HG02870 (cell line): Measurements from ENCODE around the gene POPDC3.
A peak's percentile ranks its signal among the peaks of the same experiment; 100 is the strongest.
"Not testable (repeated sequence)": the region's sequence is repeated elsewhere in the genome, so short reads cannot be mapped to it uniquely, and the experiment has no call there.

Experiments
- ATAC-seq: cut with Tn5 transposase; IDR thresholded peaks from one replicate; pipeline ENCODE4 v1.9.1; 2021; ENCODE audit warnings: mild to moderate bottlenecking, moderate library complexity; ENCODE audit not compliant: unreplicated experiment

The POPDC3 gene, protein sequence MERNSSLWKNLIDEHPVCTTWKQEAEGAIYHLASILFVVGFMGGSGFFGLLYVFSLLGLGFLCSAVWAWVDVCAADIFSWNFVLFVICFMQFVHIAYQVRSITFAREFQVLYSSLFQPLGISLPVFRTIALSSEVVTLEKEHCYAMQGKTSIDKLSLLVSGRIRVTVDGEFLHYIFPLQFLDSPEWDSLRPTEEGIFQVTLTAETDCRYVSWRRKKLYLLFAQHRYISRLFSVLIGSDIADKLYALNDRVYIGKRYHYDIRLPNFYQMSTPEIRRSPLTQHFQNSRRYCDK

GRCh38 chr6:105179244-105180065 lies at the start of gene POPDC3:
Gene POPDC3 (minus strand): TSS chr6:105180014. CDS start chr6:105161909, 18,105 bp downstream.
- no peak for ATAC-seq

GRCh38 chr6:105227295-105227767 lies 47.5 kb upstream of the POPDC3 start:
- ATAC-seq, result no peak

DNA sequence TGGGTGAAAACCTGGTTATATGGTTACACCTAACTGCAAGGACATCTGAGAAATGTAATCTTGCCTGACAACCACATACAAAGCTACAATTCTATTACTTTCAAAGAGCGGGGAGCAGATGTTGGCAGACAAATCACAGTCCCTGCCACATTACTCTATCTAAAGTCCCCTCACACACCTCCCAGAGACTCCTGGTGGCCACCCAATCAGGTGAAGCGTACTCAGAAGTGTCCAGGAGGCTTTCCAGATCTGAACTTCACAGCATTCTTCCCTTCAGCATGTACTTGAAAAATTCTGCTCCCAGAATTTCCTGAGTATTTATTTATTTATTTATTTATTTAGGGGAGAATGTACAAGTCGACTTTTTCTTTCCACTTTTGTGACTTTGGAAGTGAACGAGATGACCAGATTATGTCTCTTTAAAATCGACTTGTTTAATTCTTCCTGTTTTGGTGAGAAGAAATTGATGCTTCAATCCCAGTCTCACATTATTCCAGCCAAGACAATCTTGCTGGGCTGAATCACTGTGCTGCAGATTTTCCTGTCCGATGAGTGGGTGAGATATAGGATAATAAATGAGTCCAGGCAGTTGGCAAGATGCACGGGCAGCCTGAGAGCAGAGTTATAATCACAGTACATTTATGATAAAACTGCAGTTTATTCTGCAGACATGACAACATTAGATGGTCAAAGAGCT lies 46.9 kb upstream of the POPDC3 start:
- no peak for ATAC-seq

DNA sequence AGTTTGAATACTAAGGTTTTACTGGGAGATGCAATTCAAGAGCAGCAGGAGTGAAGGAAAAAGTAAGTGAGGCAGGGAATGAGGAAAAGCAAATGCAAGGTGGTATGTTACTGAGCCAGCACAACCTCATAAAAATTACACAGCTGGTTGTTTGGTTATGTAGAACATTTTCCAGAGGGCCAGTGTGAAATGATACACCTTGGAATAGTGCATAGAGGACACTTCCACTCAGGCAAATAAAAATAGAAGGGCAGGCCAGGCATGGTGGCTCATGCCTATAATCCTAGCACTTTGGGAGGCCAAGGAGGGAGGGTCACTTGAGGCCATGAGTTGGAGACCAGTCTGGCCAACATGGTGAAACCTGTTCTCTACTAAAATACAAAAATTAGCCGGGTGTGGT lies 43.4 kb upstream of the POPDC3 start:
- no peak for ATAC-seq

GRCh38 chr6:105221219-105221618 lies 41.4 kb upstream of the POPDC3 start:
- not testable (repeated sequence) for ATAC-seq

- no peak for ATAC-seq
Observed at GRCh38 chr6:105220186-105220585, 40.4 kb upstream of the POPDC3 start.

- not testable (repeated sequence) for ATAC-seq
Observed at GRCh38 chr6:105219218-105219617, 39.4 kb upstream of the POPDC3 start.

DNA sequence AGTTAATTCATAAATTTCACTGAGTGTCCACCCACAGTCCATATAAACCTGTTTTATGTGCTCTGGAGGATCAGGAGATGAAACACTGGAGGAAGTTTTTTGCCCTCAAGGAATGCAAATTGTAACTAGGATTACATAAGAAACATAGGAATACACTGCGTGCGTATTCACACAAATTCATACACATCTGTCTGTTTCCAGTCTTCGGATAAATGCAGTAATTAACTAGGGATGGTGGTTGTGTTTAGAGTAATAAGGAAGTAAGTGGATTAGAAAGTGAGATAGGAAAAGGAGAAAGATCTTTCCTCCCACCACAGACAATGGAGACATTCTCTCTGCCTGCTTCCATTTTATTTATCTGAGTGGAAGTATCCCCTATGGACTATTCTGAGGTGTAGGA lies 35.7 kb upstream of the POPDC3 start:
- ATAC-seq, result no peak

DNA sequence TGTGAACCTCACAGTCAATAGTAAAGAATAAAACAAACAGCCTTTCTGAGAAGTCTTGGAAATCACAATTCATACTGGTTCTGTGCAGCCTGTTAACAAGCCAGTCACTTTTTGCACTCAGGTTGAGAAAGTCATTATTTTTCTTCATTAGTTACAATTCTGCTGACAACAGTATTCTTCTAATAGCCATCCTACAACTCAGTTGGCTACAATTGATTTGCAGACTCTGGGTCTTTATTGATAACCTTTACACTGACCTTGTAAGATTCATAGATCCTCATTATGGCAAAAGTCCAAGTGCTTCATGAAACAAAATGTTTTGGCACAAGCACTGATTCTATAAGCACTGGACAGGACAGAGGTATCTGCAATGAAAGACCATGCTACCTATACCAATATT lies 34.9 kb upstream of the POPDC3 start:
- ATAC-seq, result no peak

GRCh38 chr6:105213272-105213671 lies 33.5 kb upstream of the POPDC3 start:
- no peak for ATAC-seq

DNA sequence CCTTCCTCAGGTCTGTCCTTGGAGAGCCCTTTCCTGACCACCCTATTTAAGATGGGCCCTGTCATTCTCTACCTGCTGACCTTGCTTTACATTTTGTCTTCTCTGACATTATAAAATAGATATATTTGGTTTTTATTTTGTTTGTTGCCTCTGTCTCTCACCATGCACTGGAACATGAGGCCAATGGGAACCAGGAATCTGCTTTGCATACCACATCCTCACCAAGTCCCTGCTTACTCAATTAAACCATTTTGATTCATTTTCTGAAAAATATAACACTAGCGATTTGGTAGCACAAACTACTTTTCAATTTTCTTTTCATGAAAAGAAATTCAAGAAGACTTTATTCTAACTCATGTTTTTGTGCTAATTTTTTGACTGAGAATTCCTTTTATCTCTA lies 32.8 kb upstream of the POPDC3 start:
- peak; percentile 57 for ATAC-seq

DNA sequence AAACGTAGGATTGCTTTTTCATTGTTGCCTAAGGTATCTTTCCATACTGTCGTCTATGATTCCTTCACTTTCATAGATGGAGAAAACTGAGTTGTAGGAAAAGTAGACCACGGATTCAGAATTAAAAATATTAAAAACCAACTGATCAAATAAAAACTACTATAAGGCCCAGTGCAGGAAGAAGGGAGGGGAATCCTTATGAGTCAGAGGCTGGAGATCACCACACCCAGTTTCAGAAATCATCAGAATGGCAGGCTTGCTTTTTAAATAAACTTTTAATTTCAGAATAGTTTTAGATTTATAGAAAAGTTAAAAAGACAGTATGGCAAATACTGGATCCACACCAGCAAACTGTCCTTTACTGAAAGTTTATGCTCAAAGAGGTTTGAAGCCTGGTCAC lies 32.0 kb upstream of the POPDC3 start:
- ATAC-seq, result no peak

DNA sequence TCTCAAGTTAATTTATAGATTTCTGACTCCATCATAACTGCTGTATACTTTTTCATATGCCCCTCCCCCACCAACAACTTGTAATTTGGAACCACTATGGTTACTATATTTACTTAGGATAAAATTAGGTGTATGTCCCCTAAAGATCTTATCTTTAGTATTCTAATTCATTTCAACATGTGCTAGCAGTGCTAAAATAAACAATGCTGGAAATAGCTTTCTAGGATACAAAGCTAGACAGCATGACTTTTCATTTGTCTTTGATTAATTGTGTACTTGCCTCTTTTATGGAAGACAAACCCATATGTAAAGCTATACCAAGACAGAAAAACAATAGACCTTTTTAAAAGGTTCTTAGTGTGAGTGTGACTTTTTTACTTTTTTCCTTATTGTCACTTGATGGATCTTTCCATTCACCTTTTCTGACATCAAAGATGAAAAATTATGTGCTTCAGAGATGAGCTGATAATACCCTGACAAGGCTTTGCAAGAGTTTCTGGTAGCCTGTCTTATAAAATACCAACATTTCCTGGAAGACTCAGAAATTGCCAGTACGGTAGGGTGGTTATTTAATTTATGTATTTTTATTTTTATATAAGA lies 31.2 kb upstream of the POPDC3 start:
- ATAC-seq, result no peak

GRCh38 chr6:105209950-105210706 lies 30.3 kb upstream of the POPDC3 start:
- ATAC-seq, result no peak

DNA sequence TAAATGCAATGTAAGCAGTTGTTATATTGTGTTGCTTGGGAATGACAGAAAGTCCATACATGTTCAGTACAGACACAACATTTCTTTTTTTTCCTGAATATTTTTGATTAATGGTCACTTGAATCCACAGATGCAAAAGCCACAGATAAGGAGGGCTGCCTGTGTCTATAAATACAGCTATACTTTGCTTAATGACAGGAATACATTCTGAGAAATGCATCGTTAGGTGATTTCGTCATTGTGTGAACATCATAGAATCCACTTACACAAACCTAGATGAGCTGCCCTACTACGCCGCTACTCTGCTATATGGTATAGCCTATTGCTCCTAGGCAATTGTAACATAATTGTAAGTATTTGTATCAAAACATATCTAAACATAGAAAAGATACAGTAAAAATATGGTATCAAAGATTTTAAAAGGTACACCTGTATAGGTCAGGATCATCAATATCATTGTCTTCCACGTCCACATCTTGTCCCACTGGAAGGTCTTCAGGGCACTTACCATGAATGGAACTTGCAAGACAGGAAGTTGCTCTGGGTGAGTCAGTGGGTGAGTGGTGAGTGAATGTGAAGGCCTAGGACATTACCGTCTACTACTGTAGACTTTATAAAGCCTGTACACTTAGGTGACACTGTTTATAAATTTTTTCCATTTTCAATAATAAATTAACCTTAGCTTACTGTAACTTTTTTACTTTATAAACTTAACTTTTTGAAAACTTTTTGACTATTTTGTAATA lies 27.9 kb upstream of the POPDC3 start:
- ATAC-seq, result no peak

- no peak for ATAC-seq
Observed at GRCh38 chr6:105204768-105205167, 25.0 kb upstream of the POPDC3 start.

DNA sequence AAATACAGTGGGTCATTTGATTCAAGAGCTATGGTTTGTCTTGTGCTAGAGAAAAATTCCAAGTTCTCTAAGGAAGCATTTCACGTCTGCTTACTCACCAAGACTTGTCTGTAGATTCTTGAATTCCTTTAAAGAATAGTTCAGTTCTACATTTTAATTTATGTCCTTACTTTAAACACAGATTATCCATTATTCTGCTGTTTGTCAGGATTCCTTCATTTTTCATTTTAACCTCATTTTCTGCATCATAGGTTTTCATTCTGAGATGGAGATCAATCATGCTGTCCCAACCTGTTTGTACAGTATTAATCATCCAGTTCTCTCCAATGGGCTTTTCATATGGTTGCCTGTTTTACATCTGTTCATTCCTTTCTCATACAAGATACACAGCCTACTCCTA lies 24.5 kb upstream of the POPDC3 start:
- ATAC-seq, result no peak

DNA sequence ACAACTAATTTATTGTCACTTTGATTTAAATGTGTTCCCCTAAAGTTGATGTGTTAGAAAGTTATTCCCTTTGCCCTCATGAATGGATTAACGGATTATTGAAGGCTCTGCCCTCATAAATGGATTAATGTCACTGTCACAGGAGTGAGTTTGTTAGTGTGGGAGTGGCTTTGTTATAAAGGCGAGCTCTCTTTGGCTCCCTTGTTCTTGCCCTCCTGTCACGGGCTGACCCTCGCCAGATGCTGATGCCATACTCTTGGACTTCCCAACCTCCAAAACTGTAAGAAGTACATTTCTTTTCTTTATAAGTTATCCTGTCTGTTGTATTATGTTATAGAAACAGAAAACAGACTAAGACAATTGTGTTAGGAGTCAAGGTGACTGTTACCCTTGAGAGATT lies 22.7 kb upstream of the POPDC3 start:
- no peak for ATAC-seq

- no peak for ATAC-seq
Observed at GRCh38 chr6:105200133-105200730, 20.4 kb upstream of the POPDC3 start.
